GM12892 (cell line): Measurements from ENCODE around the gene MUC13.

Experiments
- POLR2A ChIP-seq: IDR thresholded peaks from 2 replicates; pipeline ENCODE4 v1.6.1; 2011; ENCODE audit warnings: low read depth, low read length, control low read depth
- POLR2AphosphoS5 ChIP-seq: IDR thresholded peaks from 2 replicates; pipeline ENCODE4 v1.6.1; 2011; ENCODE audit warnings: low read depth, low read length, control low read depth
- TAF1 ChIP-seq: IDR thresholded peaks from 2 replicates; pipeline ENCODE4 v1.6.1; 2011; ENCODE audit warnings: low read depth, mild to moderate bottlenecking, control low read depth, low read length, borderline replicate concordance

- no peak for TF ChIP-seq POLR2A
- no peak for TF ChIP-seq POLR2AphosphoS5
- no peak for TF ChIP-seq TAF1
Observed at GRCh38 chr3:124886168-124887056, 48.1 kb downstream of the MUC13 start.
